ENCODE measurements around the gene LAYN.

The LAYN gene

GRCh38 chr11:111561791-111562325 lies 21.3 kb downstream of the LAYN start:
- peak; percentile 77 for DNase-seq (ENCODE audit: low spot score)

DNA sequence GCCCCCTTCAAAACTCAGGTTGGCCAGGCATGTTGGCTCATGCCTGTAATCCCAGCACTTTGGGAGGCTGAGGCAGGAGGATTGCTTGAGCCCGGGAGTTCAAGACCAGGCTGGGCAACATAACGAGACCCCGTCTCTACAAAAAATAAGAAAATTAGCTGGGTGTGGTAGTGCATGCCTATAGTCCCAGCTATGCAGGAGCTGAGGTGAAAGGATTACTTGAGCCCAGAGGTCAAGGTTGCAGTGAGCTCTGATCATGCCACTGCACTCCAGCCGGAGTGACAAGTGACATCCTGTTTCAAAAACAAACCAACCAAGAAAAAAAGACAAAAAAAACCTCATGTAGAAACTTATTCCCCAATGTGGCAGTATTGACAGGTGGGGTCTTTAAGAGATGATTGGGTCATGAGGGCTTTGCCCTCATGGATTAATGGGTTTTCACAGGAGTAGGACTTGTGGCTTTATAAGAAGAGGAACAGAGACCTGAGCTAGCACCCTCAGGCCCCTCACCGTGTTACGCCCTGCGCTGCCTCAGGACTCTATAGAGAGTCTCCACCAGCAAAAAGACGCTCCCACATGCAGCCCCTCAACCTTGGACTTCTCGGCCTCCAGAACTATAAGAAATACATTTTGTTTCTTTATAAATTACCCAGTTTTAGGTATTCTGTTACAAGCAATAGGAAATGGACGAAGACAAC lies 22.3 kb downstream of the LAYN start:
- DNase-seq (ENCODE audit: low spot score), result no peak

- peak; percentile 66 for DNase-seq (ENCODE audit: low spot score)
Measured at GRCh38 chr11:111565114-111565720, 24.7 kb downstream of the LAYN start.

GRCh38 chr11:111566324-111566723 lies 25.8 kb downstream of the LAYN start:
- no peak for DNase-seq (ENCODE audit: low spot score)

GRCh38 chr11:111569476-111569875 lies 29.0 kb downstream of the LAYN start:
- peak; percentile 47 for DNase-seq (ENCODE audit: low spot score)

GRCh38 chr11:111570796-111571195 lies 30.3 kb downstream of the LAYN start:
- DNase-seq (ENCODE audit: low spot score), result peak; percentile 45

DNA sequence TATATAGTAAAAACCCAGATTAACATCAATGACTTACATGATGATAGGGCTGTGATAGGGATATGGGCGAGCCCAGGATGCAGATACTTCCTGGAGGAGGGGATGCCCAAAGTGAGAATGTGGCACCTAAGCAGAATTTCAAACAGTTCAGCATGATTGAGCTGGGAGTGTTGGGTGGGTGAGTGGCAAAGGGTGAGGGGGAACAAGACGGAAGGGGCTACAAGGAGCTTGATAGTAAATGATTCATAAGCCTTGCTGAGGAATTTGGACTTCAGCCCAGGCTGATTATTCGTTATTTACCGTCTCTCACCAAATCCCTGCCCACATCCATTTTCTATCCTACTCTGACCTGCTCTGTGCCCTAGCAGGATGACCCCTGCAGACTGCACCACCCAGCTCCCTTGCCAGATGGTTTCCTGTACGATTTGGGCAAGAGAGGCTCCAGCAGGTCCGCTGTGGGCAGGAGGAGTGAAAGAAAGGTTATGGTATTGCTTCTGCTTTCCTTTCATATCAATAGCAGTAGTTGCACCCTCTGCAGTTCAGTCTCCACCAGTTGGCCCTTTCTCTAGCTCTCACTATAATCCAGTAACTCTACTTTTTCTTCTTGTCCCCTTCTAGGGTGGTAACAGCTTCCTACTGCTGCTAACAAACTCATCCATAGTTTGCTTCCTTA lies 31.4 kb downstream of the LAYN start:
- no peak for DNase-seq (ENCODE audit: low spot score)

GRCh38 chr11:111572581-111572980 lies 32.1 kb downstream of the LAYN start:
- no peak for DNase-seq (ENCODE audit: low spot score)

DNA sequence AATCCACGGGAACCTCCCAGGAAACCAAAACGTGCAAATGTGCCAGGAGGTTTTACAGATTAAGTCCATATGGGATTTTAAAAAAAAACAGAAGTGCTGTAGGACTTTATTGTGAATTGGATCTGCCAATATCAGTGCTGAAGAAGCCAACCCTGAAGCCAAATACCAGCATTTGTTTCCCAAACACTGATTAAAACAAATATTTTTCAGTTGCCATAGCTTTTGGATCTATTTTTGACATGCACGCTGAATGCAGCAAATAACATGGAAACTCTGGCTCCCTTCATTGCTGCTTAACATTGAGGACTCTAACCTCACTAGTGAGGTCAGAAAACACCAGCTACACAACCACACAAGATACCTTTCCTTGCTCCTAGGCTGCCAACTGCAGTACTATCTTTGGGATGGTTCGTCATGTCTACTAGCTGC lies 33.3 kb downstream of the LAYN start:
- peak; percentile 23 for DNase-seq (ENCODE audit: low spot score)

GRCh38 chr11:111574373-111575225 lies 34.1 kb downstream of the LAYN start:
- DNase-seq (ENCODE audit: low spot score), result no peak

DNA sequence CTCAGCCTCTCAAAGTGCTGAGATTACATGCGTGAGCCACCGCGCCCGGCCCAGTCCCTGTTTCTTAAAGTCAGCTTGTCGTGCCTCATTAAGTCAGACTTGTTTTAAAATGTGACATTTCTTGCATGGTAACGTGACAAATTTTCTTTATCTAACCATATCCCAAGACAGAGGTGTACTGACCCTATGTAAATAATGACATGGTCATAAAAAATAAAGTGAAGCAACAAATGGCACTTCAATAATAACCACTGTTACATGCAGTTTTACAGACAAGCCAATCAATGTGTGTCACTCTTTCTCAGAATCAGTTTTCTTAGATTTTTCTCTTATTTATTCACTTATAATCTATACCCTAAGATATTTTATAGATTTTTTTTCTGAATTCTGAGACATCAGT lies 35.2 kb downstream of the LAYN start:
- no peak for DNase-seq (ENCODE audit: low spot score)

DNA sequence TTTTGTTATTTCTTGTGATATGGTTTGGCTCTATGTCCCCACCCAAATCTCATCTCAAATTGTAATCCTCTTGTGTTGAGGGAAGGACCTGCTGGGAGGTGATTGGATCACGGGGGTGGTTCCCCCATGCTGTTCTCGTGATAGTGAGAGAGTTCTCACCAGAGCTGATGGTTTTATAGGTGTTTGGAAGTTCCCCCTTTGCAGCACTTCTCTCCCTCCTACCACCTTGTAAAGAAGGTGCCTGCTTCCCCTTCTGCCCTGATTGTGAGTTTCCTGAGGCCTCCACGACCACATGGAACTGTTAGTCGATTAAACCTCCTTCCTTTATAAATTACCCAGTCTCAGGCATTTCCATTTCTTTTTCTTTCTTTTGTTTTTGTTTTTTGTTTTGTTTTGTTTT lies 37.3 kb downstream of the LAYN start:
- DNase-seq (ENCODE audit: low spot score), result no peak

GRCh38 chr11:111581341-111581740 lies 40.8 kb downstream of the LAYN start:
- no peak for DNase-seq (ENCODE audit: low spot score)

- no peak for DNase-seq (ENCODE audit: low spot score)
Measured at GRCh38 chr11:111582163-111582562, 41.6 kb downstream of the LAYN start.

DNA sequence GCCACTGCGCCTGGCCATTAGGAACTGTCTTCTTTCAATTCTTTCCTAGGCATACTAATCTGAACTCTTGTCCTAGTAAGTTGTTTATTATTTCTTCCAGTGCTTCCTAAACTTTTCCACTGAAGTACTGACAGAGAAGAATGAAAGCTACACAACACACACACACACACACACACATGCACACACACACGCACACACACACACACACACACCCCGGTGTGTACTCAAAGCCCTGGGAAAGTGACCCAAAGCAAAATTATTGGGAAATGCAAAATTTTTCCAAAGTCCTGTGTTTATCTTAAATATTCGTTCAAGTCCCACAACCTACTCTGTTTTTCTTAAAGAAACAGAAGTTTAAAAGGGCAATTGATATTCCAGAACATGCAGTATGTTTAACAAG lies 42.4 kb downstream of the LAYN start:
- DNase-seq (ENCODE audit: low spot score), result no peak

DNA sequence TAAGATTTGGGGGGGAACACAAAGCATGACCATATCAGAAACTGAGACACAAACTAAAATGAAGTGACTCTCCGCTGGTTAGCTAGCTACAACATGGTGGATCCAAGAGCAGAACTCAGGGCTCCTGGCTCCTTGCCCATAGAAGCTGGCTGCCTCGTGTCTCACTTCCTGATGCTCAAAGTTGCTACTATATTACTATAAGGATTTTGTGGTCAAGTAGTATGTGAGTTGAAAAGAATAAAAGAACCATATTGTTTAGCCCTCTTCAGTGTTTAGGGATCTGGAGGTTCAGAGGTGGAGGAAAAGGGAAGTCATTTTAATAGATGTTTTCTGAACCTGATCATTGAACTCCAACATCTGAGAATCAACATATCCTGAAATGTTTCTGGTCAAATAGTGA lies 44.9 kb downstream of the LAYN start:
- no peak for DNase-seq (ENCODE audit: low spot score)

- DNase-seq (ENCODE audit: low spot score), result peak; percentile 46
Measured at GRCh38 chr11:111586388-111586831, 45.9 kb downstream of the LAYN start.

DNA sequence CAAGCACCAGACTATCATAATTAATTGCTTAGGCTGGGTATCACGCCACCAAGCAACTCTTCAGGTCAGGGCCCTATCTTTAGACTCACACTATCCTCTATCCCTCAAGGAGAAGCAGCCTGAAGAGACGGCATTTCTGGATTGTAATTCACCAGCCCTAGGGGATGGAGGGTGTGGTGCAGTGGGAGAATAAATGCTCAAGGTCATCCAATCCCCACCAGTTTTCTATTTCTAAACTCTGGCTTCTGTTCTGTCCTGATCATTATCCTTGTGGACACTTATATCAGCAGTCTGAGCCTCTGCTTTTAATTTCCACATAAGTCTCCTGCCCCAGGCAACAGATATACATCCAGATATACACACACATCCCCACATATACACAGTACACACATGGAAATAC lies 48.6 kb downstream of the LAYN start:
- DNase-seq (ENCODE audit: low spot score), result no peak

GRCh38 chr11:111589886-111590499 lies 49.5 kb downstream of the LAYN start:
- no peak for DNase-seq (ENCODE audit: low spot score)

DNA sequence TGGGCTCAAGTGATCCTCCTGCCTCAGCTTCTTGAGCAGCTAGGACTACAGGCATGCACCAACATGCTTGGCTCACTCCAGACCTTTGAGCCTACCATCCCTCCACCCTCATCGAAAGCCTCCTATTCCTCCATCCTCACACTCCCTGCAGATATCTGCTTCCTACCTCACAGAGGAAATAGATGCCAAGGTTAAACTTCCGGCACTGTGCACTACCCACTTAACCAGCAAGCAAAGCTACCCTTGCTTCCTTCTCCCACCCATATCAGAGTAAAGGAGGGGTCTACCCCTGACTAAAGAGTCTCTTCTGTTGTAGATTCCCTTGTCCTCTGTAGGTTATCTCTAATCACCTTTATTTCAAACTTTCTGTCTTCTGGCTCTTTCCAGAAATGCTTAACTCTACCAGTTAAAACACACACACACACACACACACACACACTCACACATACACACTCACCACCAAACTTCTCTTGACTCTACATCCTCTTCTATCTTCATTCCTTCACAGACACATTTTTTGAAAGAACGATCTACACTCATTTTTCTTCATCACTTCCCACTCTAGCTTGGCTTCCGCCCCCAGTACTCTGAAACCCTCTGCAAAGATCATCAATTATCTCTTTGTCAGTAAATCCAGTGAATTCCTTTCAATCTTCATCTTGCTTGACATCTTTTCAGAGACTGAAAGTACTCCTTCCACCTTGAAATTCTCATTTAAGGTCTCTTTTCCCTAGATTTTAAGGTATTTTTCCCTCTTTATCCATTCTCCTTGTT lies 50.9 kb downstream of the LAYN start:
- no peak for DNase-seq (ENCODE audit: low spot score)

- no peak for DNase-seq (ENCODE audit: low spot score)
Measured at GRCh38 chr11:111592491-111592890, 52.0 kb downstream of the LAYN start.

Data from AG20443 (cell line).